Spinal cord (tissue), 10 donors: Measurements from ENCODE around the gene C1QTNF1. TPM values are rescaled to one million over a fixed set of nuclear protein-coding genes. Genes with fewer than 3 reads are reported as not detected.
A peak's percentile ranks its signal among the peaks of the same experiment; 100 is the strongest.

Experiments used
- DNase-seq, 6 donors: peaks; one replicate each; pipeline versions ENCODE4 v3.0.0 to v3.0.0-alpha.2; 2013 to 2015; ENCODE audit warnings: low spot score in 6 of 6, low read depth in 4 of 6
- H3K27ac ChIP-seq: one replicate; pipeline ENCODE4 v1.5.1; 2013; ENCODE audit warnings: low read depth, low read length, control low read depth
- H3K27me3 ChIP-seq: one replicate; pipeline ENCODE4 v1.6.1; 2013; ENCODE audit warnings: low read length; ENCODE audit not compliant: control insufficient read depth, insufficient read depth
- H3K36me3 ChIP-seq: one replicate; pipeline ENCODE4 v1.6.1; 2013; ENCODE audit warnings: low read length; ENCODE audit not compliant: control insufficient read depth, insufficient read depth
- H3K4me1 ChIP-seq: one replicate; pipeline ENCODE4 v1.6.1; 2013; ENCODE audit warnings: low read length; ENCODE audit not compliant: control insufficient read depth, insufficient read depth
- H3K4me3 ChIP-seq: one replicate; pipeline ENCODE4 v1.5.1; 2013; ENCODE audit warnings: low read depth, low read length, control low read depth
- H3K9me3 ChIP-seq: one replicate; pipeline ENCODE4 v1.6.1; 2013; ENCODE audit warnings: low read length; ENCODE audit not compliant: control insufficient read depth, insufficient read depth
- WGBS: methylation state at CpG from one replicate; pipeline ENCODE4 v1.1.5; 2013; ENCODE audit warnings: missing lambda C conversion rate; ENCODE audit not compliant: insufficient coverage; 5-methylcytosine and 5-hydroxymethylcytosine counted together
- polyA plus RNA-seq, 2 donors: library from polyadenylated mRNA; unstranded; fragments of 120-200 nt; gene quantifications; one replicate each; pipeline ENCODE4 v1.2.1, GENCODE V29; 2013; ENCODE audit not compliant: insufficient read length in 2 of 2
- total RNA-seq, 2 donors: library from RNA; depleted of rRNA in 1 of 2; stranded (reverse); fragments of 120-200 nt in 1 of 2; fragments of >200 nt in 1 of 2; gene quantifications; one replicate each; pipeline versions ENCODE4 v1.2.3 to v1.2.4, GENCODE V29; 2013 to 2014
- donor health status: healthy.

C1QTNF1 gene
- total and polyA plus RNA-seq, 4 donors = 4.0 to 15.5 (median 8.0) TPM

DNA sequence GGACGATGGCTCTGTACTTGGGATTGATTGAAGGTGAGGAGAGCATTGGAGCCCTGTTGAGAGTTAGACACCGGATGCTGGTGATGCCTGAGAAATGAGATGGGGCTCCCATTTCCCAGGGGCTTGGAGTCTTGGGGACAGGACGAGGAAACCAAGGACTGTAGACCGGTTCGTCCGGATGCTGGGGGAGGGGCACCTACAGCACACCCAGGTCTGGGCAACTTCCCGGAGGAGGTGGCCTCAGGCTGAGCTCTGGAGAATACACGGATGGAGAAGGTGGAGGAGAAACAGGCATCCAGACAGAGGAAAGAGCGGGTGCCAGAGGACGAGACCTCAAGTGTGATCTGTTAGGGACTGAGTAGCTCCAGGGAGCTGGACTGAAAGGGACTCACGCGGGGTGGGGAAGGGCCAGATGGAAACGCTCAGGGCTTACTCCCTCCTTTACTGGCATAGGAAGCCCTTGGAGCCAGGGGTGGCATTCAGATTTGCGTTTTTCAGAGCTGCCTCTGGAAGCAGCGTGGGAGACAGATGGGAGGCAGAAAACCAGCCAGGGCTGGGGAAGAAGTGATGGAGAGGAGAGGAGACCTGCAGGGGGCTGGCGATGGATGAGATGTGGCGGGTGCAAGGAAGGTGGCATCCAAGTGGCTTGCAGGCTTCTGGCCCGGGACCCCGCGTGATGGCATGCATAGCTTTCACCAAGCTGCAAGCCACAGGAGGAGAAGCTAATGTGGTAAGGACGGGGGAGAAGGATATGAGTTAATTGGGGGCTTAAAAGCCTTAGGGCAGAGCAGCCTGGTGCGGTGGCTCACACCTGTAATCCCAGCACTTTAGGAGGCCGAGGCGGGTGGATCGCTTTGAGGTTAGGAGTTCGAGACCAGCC lies 8.3 kb downstream of the C1QTNF1 start:
- peaks cover 26% of the 10 kb centered on the region for H3K4me1 ChIP-seq
- no peaks in the 10 kb centered on the region for H3K9me3 ChIP-seq
- DNase-seq = no peak
- H3K27me3 ChIP-seq = peaks cover 18% of the 10 kb centered on the region
- no peaks in the 10 kb centered on the region for H3K36me3 ChIP-seq
- 84% methylated on average over 20 of the region's 26 CpGs for WGBS
- no peak overlapping the region for H3K4me3 ChIP-seq
- no peak overlapping the region for H3K27ac ChIP-seq

GRCh38 chr17:79033046-79033616 lies 9.2 kb downstream of the C1QTNF1 start:
- peaks cover 17% of the 10 kb centered on the region for H3K4me1 ChIP-seq
- no peaks in the 10 kb centered on the region for H3K36me3 ChIP-seq
- H3K27ac ChIP-seq = no peak overlapping the region
- H3K9me3 ChIP-seq = no peaks in the 10 kb centered on the region
- DNase-seq = no peak
- H3K27me3 ChIP-seq = peaks cover 10% of the 10 kb centered on the region
- H3K4me3 ChIP-seq = no peak overlapping the region
- WGBS = 94% methylated on average over 8 of the region's 9 CpGs

DNA sequence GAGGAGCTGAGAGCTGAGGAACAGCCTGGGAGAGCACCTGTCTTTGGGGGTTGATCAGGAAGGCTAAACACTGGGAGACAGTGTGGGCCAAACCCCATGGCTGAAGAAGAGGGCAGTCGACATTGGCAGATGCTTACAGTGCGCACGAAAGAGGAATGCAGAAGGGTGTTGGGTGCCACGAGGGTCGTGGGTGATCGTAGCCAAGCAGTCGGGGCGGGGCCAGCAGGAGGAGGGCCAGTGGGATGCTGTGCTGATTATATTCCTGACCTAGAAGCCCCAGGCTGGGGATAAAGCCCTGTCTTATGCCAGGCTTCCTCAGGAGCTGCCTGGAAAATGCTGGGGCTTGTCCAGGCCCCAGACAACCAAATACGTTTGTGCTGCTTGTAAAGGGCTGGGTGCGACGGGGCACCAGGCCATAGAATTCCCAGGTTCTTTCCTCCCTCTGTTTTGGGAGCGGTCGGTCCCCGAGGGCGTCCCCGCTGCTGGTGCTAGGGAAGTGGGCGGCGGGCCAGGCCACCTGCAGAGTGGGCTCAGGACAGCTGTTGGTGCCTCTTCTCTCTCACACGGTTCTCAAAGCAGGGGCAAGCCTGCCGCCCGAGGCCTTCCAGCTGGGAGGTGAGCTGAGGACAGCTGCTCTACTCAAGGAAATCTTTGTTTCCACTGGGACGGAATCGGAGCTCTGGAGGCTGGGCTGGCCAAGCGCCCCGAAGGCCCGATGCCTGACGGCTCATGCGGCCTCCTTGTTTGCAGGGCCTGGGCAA lies 10.0 kb downstream of the C1QTNF1 start:
- no peak overlapping the region for H3K4me3 ChIP-seq
- no peaks in the 10 kb centered on the region for H3K9me3 ChIP-seq
- peaks cover 15% of the 10 kb centered on the region for H3K4me1 ChIP-seq
- DNase-seq = peak in 3 of 6 donors; percentile 63 to 87 (median 69)
- H3K27me3 ChIP-seq = peaks cover 4% of the 10 kb centered on the region
- WGBS = 41% methylated on average over 27 of the region's 28 CpGs
- no peaks in the 10 kb centered on the region for H3K36me3 ChIP-seq
- H3K27ac ChIP-seq = no peak overlapping the region

DNA sequence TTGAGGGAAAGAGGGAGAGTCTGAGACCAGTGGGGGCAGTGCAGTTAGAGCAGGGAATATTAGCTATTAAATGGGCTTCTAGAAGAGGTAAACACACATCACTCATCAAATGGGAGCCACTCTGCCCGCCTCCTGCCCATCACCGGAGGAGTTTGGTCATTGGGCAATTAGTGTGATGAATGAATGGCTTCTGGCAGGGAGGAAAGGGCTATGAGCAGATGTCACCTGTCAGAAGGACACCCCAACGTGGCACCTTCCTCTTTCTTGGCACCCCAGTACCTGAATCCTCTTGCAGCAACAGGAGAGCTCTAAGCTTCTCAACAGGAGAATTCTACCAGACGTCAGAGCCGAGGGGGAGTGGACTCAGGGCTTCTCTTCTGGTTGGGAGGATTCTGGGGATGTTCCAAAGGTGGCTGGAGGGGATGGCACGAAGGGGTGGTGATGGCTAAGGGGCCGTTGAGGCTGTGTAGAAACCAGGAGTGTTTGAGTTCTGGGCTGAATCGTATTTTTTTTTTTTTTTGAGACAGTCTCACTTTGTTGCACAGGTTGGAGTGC lies 11.0 kb downstream of the C1QTNF1 start:
- no peaks in the 10 kb centered on the region for H3K36me3 ChIP-seq
- WGBS = 51% methylated on average over 2 of the region's 8 CpGs

GRCh38 chr17:79035686-79036085 lies 11.7 kb downstream of the C1QTNF1 start:
- Histone ChIP-seq H3K9me3 (no peaks in the 10 kb centered on the region), H3K27me3 (no peaks in the 10 kb centered on the region), H3K4me3 (no peak overlapping the region), H3K4me1 (peaks cover 15% of the 10 kb centered on the region), H3K36me3 (no peaks in the 10 kb centered on the region), H3K27ac (no peak overlapping the region)
- whole genome bisulfite sequencing = 95% methylated on average over 3 of the region's 6 CpGs
- DNase-seq = no peak

More for the DNA sequence above, 11.0 kb downstream of the C1QTNF1 start:
- no peaks in the 10 kb centered on the region for H3K9me3 ChIP-seq
- H3K4me3 ChIP-seq = no peak overlapping the region
- H3K27ac ChIP-seq = no peak overlapping the region
- peaks cover under 1% of the 10 kb centered on the region for H3K27me3 ChIP-seq
- peaks cover 15% of the 10 kb centered on the region for H3K4me1 ChIP-seq
- no peak for DNase-seq

- DNase-seq = no peak
- H3K27ac ChIP-seq = no peak overlapping the region
- H3K4me1 ChIP-seq = peaks cover 15% of the 10 kb centered on the region
- no peaks in the 10 kb centered on the region for H3K9me3 ChIP-seq
- WGBS = 96% methylated on average over 2 of the region's 6 CpGs
- no peaks in the 10 kb centered on the region for H3K27me3 ChIP-seq
- no peaks in the 10 kb centered on the region for H3K36me3 ChIP-seq
- H3K4me3 ChIP-seq = no peak overlapping the region
Observed at GRCh38 chr17:79036181-79036580, 12.2 kb downstream of the C1QTNF1 start.

DNA sequence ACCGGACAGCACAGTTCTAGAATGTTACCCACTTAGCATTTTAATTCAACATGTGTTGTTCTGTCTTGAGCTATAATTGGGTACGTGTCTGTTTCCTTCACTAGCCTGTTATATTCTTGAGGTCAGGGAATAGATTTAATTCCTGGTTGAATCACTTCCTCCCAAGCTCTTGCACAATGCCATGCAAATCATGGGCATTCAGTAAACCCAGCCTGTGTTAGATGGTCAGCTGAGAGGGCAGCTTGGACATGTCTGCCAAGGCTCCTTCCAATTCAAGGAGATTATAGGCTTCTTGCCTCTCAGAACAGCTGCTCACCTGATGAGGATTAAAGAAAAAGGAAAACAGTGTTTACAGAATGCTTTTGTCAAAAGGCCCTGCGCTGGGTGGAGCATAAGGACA lies 12.6 kb downstream of the C1QTNF1 start:
- Histone ChIP-seq H3K4me3 (no peak overlapping the region), H3K27me3 (no peaks in the 10 kb centered on the region), H3K27ac (no peak overlapping the region), H3K36me3 (no peaks in the 10 kb centered on the region), H3K9me3 (no peaks in the 10 kb centered on the region), H3K4me1 (peaks cover 15% of the 10 kb centered on the region)
- DNase-seq = no peak
- 100% methylated on average over 1 of the region's 3 CpGs for WGBS

DNA sequence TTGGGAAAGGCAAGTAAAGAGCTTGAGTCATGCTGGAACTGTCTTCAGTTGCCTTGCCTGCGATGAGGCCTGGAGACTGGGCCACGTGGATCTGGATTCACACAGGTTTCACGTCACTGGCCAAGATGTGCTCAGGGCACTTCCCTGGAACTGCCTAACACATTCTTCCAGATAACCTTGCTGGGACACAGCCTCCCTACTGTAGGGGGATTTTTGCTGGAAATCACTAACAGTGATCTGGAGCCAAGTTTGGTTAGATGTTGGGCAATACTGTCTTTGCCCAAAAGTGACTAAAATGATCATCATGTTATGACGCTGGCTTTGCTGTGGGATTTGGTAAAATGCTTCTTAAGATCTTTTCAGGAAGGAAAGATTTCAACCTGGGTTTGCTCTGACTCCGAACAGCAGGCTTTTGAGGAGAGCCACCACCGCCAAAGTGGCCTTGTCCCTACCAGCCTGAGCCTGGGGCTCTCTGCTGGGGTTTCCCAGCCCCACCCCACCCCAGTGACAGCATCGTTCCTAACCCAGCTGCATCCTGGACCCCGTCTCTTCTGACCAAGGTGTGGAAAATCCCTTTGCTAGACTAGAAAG lies 14.7 kb downstream of the C1QTNF1 start:
- no peaks in the 10 kb centered on the region for H3K36me3 ChIP-seq
- WGBS = 93% methylated on average over 6 of the region's 8 CpGs
- no peak overlapping the region for H3K27ac ChIP-seq
- no peak for DNase-seq
- peaks cover 13% of the 10 kb centered on the region for H3K4me1 ChIP-seq
- no peaks in the 10 kb centered on the region for H3K9me3 ChIP-seq
- H3K27me3 ChIP-seq = no peaks in the 10 kb centered on the region
- H3K4me3 ChIP-seq = no peak overlapping the region

DNA sequence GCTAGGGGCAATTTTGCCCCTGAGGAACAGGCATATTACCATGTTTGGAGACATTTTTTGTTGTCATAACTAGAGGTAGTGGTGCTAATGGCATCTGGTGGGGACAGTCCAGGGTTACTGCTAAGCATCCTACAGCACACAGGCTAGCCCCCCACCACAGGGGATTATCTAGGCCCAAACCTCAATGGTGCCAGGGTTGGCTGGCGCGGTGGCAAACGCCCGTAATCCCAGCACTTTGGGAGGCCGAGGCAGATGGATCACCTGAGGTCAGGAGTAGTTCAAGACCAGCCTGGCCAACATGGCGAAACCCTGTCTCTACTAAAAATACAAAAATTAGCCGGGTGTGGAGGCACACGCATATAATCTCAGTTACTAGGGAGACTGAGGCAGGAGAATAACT lies 15.2 kb downstream of the C1QTNF1 start:
- H3K9me3 ChIP-seq = no peaks in the 10 kb centered on the region
- 100% methylated on average over 5 of the region's 8 CpGs for WGBS
- no peak overlapping the region for H3K4me3 ChIP-seq
- H3K27me3 ChIP-seq = no peaks in the 10 kb centered on the region
- no peak for DNase-seq
- peaks cover 7% of the 10 kb centered on the region for H3K4me1 ChIP-seq
- H3K27ac ChIP-seq = no peak overlapping the region
- H3K36me3 ChIP-seq = no peaks in the 10 kb centered on the region
